Stimulated activated CD4-positive, alpha-beta T cell treated with anti-CD3 and anti-CD28 coated beads, Interleukin-1b, Interleukin-23, amount 100 ng/mL, for 1 hour (primary cell): ENCODE data around the gene RELA.
A peak's percentile ranks its signal among the peaks of the same experiment; 100 is the strongest.
"Not testable (repeated sequence)": the region's sequence is repeated elsewhere in the genome, so short reads cannot be mapped to it uniquely, and the experiment has no call there.

ENCODE experiments used
- DNase-seq, 2 donors: peaks; one replicate each; pipeline ENCODE4 v3.0.0-alpha.2; 2020; ENCODE audit warnings: low read depth in 2 of 2

The RELA gene

DNA sequence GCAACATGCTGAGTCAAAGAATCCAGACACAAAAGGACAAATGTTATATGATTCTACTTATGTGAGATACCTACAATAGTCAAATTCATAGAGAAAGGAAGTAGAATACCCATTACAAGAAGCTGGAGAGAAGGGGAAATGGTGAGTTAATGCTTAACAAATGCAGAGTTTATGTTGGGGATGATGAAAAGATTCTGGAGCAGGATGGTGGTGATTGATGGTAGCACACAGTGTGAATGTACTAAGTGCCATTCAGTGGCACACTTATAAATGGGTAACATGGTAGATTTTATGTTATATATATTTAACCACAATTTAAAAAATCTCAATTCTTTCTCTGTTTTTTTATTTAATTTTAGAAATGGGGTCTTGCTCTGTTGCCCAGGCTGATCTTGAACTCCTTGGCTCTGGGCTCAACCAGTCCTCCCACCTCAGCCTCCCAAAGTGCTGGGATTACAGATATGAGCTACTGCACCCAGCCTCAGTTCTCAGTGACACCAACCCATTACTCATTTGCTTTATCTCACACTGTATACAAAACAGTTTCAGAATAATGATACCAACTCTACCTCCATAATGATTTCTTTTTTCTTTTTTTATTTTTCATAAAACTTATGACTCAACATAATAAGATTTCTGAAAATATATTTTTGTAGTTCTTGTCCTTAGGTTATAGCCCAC is 9.6 kb upstream of the RELA start:
- DNase-seq, result no peak

DNA sequence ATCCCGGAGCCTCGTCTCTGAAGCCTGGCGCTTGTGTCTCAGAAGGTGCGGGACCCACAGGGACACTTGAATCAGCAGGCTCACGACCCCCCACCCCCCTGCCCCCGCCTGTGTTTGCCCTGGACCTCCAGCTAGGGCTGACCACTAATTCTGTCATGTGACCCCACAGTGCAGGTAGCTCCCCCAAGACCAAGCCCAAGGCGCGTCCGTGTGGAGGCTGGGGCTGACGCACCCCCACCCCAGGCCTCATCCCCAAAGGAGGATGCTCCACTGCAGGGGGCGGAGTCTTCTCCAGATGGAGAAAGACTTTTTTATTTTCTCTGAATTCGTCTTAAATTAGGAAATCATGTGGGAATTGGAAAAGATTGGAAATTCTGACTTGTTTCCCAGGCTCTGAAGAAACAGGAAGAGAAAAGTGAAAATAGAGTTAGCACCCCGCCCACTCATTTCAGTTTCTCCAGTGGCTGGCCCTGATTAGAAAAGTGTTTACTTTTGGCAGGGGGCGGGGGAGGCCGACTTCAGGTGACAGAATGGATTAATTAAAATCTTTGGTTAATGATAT is 1.0 kb upstream of the RELA start:
- no peak for DNase-seq

GRCh38 chr11:65662247-65662798 is 393 bp downstream of the RELA start:
- DNase-seq, result no peak

DNA sequence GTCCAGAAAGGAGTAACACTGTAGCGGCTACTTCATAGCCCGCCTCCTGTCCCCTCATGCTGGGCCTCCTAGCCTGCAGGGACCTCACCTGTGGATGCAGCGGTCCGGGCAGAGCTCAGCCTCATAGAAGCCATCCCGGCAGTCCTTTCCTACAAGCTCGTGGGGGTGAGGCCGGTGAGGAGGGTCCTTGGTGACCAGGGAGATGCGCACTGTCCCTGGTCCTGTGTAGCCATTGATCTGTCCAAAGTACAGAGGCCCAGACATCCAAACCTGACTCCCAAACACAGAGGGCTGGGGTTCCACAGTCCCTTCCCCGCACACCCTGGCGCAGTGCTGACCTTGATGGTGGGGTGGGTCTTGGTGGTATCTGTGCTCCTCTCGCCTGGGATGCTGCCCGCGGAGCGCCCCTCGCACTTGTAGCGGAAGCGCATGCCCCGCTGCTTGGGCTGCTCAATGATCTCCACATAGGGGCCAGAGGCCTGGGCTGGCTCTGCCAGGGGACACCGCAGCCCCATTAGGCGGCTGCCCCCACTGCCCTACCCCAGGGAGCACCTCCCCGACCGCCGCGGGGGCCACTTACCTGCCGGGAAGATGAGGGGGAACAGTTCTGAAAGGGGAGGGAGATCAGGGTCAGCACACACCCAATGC is 993 bp downstream of the RELA start:
- no peak for DNase-seq

DNA sequence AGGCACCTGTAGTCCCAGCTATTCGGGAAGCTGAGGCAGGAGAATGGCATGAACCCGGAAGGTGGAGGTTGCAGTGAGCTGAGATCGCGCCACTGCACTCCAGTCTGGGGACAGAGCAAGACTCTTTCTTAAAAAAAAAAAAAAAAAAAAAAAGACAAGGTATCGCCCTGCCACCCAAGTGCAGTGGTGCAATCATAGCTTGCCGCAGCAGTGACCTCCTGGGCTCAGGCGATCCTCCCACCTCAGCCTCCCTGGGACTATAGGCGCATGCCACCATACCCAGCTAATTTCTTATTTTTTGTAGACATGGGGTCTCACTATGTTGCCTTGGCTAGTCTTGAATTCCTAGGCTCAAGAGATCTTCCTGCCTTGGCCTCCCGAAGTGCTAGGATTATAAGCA is 1.8 kb downstream of the RELA start:
- DNase-seq, result not testable (repeated sequence)

DNA sequence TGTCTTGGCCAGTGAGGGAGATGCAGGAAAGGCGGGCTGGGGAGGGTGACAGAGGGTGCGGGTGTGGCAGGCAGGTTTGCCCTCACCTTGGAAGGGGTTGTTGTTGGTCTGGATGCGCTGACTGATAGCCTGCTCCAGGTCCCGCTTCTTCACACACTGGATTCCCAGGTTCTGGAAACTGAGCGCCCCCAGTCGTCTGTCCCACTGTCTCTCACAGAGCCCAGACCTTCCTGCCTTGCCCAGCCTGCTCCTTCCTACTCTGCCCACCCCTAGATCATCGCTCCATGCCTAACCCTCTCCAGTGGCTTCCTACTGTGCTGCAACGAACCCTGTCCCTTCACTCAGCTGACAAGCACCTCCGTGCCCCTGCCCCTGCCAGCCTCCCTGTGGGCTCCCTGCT is 2.7 kb downstream of the RELA start:
- no peak for DNase-seq

GRCh38 chr11:65658174-65659021 is 4.3 kb downstream of the RELA start:
- DNase-seq, result no peak

- no peak for DNase-seq
These were observed 5.3 kb downstream of the RELA start for GRCh38 chr11:65657426-65657825.

- DNase-seq, result no peak
These were observed 7.0 kb downstream of the RELA start for GRCh38 chr11:65655570-65656332.

DNA sequence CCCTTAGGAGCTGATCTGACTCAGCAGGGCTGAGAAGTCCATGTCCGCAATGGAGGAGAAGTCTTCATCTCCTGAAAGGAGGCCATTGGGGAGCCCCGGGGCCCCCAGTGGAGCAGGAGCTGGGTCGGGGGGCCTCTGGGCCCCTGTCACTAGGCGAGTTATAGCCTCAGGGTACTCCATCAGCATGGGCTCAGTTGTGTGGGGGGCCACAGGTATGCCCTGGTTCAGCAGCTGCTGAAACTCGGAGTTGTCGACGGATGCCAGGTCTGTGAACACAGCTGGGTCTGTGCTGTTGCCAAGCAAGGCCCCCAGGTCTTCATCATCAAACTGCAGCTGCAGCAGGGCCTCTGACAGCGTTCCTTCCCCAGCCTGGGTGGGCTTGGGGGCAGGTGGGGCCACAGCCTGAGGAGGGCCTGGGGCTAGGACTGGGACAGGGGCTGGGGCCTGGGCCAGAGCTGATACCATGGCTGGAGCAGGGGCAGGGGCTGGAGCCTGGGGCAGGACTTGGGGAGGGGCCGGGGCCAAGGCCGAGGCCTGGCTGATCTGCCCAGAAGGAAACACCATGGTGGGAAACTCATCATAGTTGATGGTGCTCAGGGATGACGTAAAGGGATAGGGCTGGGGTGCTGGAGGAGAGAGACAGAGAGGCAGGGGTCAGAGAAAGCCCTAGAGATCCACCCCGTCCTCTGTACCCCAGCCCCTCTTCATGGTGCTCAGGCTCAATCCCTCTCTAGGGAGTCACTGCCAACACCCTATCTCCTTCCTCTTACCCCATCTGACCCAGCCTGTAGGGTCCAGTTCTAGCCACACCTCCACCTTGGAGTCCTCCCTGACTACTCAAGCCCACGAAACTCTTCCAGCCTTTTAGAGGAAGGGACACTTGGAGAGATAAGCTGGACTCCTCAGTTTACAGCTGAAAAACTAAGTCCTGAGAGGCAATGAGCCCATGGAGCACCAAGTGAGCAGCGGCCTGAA is 8.1 kb downstream of the RELA start:
- no peak for DNase-seq

- DNase-seq, result no peak
These were observed 9.2 kb downstream of the RELA start for GRCh38 chr11:65653229-65654225.

DNA sequence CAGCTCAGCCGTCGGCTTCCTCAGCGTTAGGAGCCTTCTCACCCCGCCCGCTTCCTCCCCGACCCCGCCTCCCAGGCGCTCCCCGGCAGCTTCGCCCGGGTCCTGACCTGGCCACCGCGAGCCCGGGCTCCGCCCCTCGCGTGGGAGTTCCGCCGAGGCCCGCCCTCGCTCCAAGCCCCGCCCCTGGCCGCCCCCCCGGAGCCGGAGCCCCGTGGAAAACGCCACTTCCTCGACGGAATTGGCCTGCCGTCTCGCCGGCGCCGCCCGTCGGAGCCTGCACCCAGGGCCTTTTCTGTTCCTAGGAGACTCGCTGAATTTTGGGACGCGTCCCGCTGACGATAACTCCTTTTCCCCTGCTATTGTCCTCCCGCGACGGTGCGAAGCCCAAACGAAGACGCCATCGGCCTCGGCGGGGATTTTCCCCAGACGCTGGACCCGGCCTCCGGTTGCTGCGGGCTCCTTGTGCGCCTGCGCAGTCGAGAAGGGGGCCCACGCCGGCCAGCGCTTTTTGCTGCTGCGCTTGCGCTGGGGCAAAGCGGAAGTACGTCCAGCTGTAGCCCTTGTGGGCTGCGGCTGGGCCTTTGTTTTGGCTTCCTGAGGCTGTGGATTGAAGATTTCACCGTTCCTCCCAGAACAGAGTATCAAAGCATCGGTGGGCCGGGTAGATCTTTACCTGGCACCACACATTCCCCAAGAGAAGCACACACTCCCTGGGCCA is 10.0 kb downstream of the RELA start:
- peak; percentile 94 to 95 for DNase-seq

GRCh38 chr11:65651589-65652510 is 10.9 kb downstream of the RELA start:
- no peak for DNase-seq

DNA sequence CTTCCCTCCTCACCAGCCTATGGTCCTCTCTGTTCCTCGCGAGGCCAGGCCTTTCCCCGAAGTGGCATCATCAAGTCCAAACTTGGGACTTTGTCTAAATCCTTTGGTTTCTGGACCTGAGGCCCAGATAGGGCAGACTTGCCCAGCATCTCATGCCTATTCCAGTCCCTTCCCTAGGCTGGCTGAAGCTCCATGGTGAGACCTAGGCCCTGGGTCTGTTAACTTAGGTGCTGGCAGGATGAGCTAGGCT is 11.5 kb downstream of the RELA start:
- DNase-seq, result no peak

DNA sequence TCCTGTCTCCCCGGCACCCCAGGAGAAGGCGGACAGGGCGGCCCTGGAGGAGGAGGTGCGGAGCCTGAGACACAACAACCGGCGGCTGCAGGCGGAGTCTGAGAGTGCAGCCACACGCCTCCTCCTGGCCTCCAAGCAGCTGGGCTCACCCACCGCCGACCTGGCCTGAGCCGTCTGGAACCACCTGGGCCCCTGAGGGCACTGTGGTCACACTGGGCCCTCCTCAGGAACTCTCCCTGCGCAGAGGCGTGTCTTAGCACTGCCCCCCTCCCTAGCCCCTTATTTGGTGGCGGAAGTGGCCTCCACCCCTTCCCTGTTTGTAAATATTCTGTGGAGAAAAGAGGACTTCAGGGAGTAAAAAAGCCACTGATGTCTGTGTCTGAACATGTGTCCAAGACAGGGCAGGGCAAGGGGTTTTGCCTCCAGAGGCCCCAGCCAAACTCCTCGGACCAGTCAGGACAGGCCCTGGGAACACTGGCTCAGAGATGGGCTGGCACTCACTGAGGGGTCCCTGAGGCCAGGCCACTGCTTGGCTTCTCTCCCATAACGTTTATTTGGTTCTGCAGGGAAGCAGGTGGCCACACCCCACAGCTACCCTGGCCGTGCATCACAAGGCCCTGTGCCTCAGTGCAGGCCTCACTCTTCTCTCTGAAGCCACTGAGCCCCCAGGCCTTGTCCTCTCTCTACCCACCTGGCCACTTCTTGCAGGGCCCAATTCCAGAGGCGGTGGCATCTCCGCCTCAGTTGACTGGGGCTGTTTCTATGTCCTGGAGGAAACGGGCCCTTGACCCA is 12.0 kb downstream of the RELA start:
- no peak for DNase-seq

DNA sequence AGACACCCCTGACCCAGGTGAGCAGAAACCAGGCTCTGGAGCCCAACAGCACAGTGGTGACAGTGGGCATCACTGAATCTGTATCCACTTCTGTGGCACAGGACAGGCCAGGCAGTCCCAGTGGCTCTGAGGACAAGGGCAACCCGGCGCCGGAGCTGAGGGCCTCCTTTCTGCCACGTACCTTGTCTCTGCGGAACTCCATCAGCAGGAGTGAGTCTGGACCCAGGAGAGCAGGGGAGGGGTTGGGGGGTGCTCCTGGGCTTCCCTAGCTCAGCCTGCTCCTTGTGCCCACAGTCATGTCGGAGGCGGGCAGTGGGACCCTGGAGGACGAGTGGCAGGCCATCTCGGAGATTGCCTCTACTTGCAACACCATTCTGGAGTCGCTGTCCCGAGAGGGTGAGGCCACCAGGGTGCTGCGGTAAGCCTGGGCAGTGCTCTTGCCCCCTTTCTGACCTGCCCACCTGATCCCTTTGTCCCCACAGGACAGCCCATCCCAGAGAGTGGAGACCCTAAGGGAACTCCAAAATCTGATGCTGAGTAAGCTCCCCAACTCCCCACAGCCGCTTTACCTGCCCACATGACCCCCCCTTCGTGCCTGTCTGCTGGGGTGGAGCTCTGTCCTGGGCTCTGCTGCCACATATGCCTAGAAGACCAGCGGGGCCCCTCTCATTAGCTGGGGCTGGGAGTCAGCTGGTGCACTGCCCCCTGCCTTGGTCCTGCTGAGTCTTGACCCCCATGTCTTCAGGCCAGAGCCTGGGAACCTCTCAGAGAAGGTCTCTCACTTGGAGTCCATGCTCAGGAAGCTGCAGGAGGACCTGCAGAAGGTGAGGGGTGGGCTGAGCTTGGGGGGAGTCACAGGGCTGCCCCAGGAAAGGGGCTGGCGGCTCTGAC is 12.8 kb downstream of the RELA start:
- no peak for DNase-seq
